Measurements from ENCODE around the gene SLC10A4. TPM values are rescaled to one million over a fixed set of nuclear protein-coding genes. Genes with fewer than 3 reads are reported as not detected.

The SLC10A4 gene
- total RNA-seq, 3 donors from 2014 or later, result 0.29 TPM; not detected in 2

- H3K36me3 ChIP-seq, result no peaks in the 10 kb centered on the region
- intact Hi-C loops (cut with DNase I; ENCODE audit: low total_unique reads), result no loop called here
- H3K27ac ChIP-seq, result no peak overlapping the region
- H3K9me3 ChIP-seq, result no peaks in the 10 kb centered on the region
- TF ChIP-seq POLR2AphosphoS5 (IDR thresholded peaks at IDR 0.05), result no peak
- no peak for TF ChIP-seq POLR2A (IDR thresholded peaks at IDR 0.05)
- TF ChIP-seq CTCF (IDR thresholded peaks at IDR 0.05), result no peak
- H3K4me3 ChIP-seq, result no peak overlapping the region
- peaks cover 0 to 56% of the 10 kb centered on the region in 2 donors for H3K27me3 ChIP-seq
- H3K4me1 ChIP-seq, result peaks cover 0 to 10% of the 10 kb centered on the region in 2 donors
- DNase-seq (ENCODE audit: low spot score in 2 of 2), result no peak
Observed at GRCh38 chr4:48484494-48485168, 1.5 kb downstream of the SLC10A4 start.

- H3K4me3 ChIP-seq, result peak overlapping the region; percentile 14 to 59 (median 43)
- no peaks in the 10 kb centered on the region for H3K4me1 ChIP-seq
- DNase-seq (ENCODE audit: low spot score in 2 of 2), result no peak
- no peaks in the 10 kb centered on the region for H3K36me3 ChIP-seq
- no peak overlapping the region for H3K27ac ChIP-seq
- peaks cover 4 to 53% of the 10 kb centered on the region in 2 donors for H3K27me3 ChIP-seq
- H3K9me3 ChIP-seq, result no peaks in the 10 kb centered on the region
- intact Hi-C loops (cut with DNase I; ENCODE audit: low total_unique reads), result no loop called here
- TF ChIP-seq POLR2A (IDR thresholded peaks at IDR 0.05) (no peak), POLR2AphosphoS5 (IDR thresholded peaks at IDR 0.05) (no peak), CTCF (IDR thresholded peaks at IDR 0.05) (no peak)
Observed at GRCh38 chr4:48489683-48490011, 6.5 kb downstream of the SLC10A4 start.

- H3K4me1 ChIP-seq, result no peaks in the 10 kb centered on the region
- peaks cover 4 to 48% of the 10 kb centered on the region in 2 donors for H3K27me3 ChIP-seq
- no peak for DNase-seq (ENCODE audit: low spot score in 2 of 2)
- intact Hi-C loops (cut with DNase I; ENCODE audit: low total_unique reads), result no loop called here
- TF ChIP-seq POLR2A (IDR thresholded peaks at IDR 0.05), result no peak
- TF ChIP-seq POLR2AphosphoS5 (IDR thresholded peaks at IDR 0.05), result no peak
- TF ChIP-seq CTCF (IDR thresholded peaks at IDR 0.05), result no peak
- H3K36me3 ChIP-seq, result no peaks in the 10 kb centered on the region
- H3K4me3 ChIP-seq, result peak within 1 kb of the TSS; percentile 14 to 59 (median 43)
- no peaks in the 10 kb centered on the region for H3K9me3 ChIP-seq
- H3K27ac ChIP-seq, result no peak within 1 kb of the TSS
Observed at GRCh38 chr4:48490012-48490679, 7.0 kb downstream of the SLC10A4 start, which contains the start of gene ZAR1. Gene ZAR1 (plus strand): TSS chr4:48490252. CDS start chr4:48490292, 40 bp downstream.

- TF ChIP-seq POLR2A (IDR thresholded peaks at IDR 0.05) (no peak), CTCF (IDR thresholded peaks at IDR 0.05) (no peak), POLR2AphosphoS5 (IDR thresholded peaks at IDR 0.05) (no peak)
- Histone ChIP-seq H3K9me3 (no peaks in the 10 kb centered on the region), H3K27me3 (peaks cover 4 to 48% of the 10 kb centered on the region in 2 donors), H3K4me3 (peak overlapping the region; percentile 14 to 59 (median 43)), H3K27ac (no peak overlapping the region), H3K36me3 (no peaks in the 10 kb centered on the region), H3K4me1 (no peaks in the 10 kb centered on the region)
- no peak for DNase-seq (ENCODE audit: low spot score in 2 of 2)
- intact Hi-C loops (cut with DNase I; ENCODE audit: low total_unique reads), result no loop called here
Observed at GRCh38 chr4:48490680-48491513, 7.8 kb downstream of the SLC10A4 start.

Measured in breast epithelium (tissue), 4 donors.